ENCODE measurements around the gene SLC25A26. TPM values are rescaled to one million over a fixed set of nuclear protein-coding genes. Genes with fewer than 3 reads are reported as not detected.

The SLC25A26 gene
- total and polyA plus RNA-seq, 7 donors = 21.0 to 43.6 (median 31.9) TPM

- peak in 1 of 4 donors; percentile 63 for ATAC-seq
- Histone ChIP-seq H3K4me1 (peaks cover 3% of the 10 kb centered on the region), H3K9me3 (no peaks in the 10 kb centered on the region), H3K27ac (no peak overlapping the region), H3K27me3 (ENCODE audit: insufficient read depth in 3 of 3, low read length in 2 of 3) (no peaks in the 10 kb centered on the region), H3K36me3 (ENCODE audit: insufficient read depth in 1 of 2, low read depth in 1 of 2) (peaks cover 3 to 72% of the 10 kb centered on the region in 2 donors), H3K4me3 (no peak overlapping the region)
- no peak for DNase-seq
- intact Hi-C loops (cut with DNase I) = no loop called here
- WGBS, 3 donors = 68 to 79% (median 69%) methylated on average over 7 of the region's 7 CpGs
- no peak for TF ChIP-seq CTCF (IDR thresholded peaks at IDR 0.05)
These were observed 166.3 kb downstream of the SLC25A26 start for GRCh38 chr3:66386925-66387650.

- ATAC-seq = no peak
- Histone ChIP-seq H3K9me3 (no peaks in the 10 kb centered on the region), H3K4me1 (peaks cover 17% of the 10 kb centered on the region), H3K27me3 (ENCODE audit: insufficient read depth in 3 of 3, low read length in 2 of 3) (no peaks in the 10 kb centered on the region), H3K27ac (no peak overlapping the region), H3K4me3 (no peak overlapping the region), H3K36me3 (ENCODE audit: insufficient read depth in 1 of 2, low read depth in 1 of 2) (peaks cover 6 to 67% of the 10 kb centered on the region in 2 donors)
- intact Hi-C loops (cut with DNase I) = no loop called here
- no peak for TF ChIP-seq CTCF (IDR thresholded peaks at IDR 0.05)
- no peak for DNase-seq
These were observed 169.2 kb downstream of the SLC25A26 start for GRCh38 chr3:66390013-66390412.

DNA sequence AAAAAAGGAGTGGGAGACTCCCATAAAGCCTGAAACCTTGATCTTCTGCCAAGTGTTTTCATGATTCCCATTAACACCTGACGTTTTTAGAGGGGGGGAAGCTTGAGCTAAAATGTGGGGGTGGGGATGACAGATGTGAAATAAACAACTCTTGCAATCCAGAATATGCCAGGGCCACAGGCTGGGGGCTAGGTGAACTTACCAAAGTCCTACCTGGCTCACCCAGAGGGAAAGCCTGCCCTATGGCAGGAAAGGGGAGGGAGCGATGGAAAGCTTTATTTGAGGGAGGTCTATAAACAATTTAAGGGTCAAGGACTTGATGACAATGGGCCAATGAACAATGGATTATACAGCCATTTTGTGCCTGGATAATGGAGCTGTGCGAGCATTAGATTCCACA, 171.7 kb downstream of the SLC25A26 start:
- no peak for ATAC-seq

DNA sequence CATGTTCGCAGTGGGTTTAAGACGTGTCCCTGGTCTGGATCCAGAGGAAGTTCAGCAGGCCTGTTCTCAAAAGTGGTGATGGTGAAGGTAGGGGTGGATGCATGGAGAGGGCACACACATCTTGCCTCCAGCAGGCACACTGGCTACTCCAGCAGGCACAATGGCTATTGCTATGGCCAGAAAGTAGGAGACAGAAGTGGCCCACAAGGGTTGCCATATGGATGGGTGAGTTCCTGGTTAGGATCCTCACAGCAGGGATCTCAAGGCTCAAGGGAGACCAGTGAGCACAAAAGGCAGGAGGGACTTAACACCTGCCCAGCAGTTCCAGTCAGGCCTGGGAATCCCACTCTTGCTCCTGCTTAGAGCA, 172.1 kb downstream of the SLC25A26 start:
- Histone ChIP-seq H3K36me3 (ENCODE audit: insufficient read depth in 1 of 2, low read depth in 1 of 2) (peaks cover 3 to 74% of the 10 kb centered on the region in 2 donors), H3K4me3 (no peak overlapping the region), H3K4me1 (peaks cover 24% of the 10 kb centered on the region), H3K27ac (peak overlapping the region; percentile 56), H3K27me3 (ENCODE audit: insufficient read depth in 3 of 3, low read length in 2 of 3) (no peaks in the 10 kb centered on the region), H3K9me3 (no peaks in the 10 kb centered on the region)
- ATAC-seq (no peak), DNase-seq (peak in 1 of 2 donors; percentile 9)
- WGBS, 3 donors = 87 to 95% (median 93%) methylated on average over 2 of the region's 2 CpGs
- TF ChIP-seq CTCF (IDR thresholded peaks at IDR 0.05) = no peak
- intact Hi-C loops (cut with DNase I) = no loop called here

More for the DNA sequence above, 171.7 kb downstream of the SLC25A26 start:
- Histone ChIP-seq H3K27me3 (ENCODE audit: insufficient read depth in 3 of 3, low read length in 2 of 3) (no peaks in the 10 kb centered on the region), H3K27ac (peak overlapping the region; percentile 56), H3K4me1 (peaks cover 20% of the 10 kb centered on the region), H3K4me3 (no peak overlapping the region), H3K9me3 (no peaks in the 10 kb centered on the region), H3K36me3 (ENCODE audit: insufficient read depth in 1 of 2, low read depth in 1 of 2) (peaks cover 3 to 71% of the 10 kb centered on the region in 2 donors)
- DNase-seq = peak in 1 of 2 donors; percentile 2
- intact Hi-C loops (cut with DNase I) = no loop called here
- WGBS, 3 donors = 70 to 72% (median 72%) methylated on average over 3 of the region's 3 CpGs
- TF ChIP-seq CTCF (IDR thresholded peaks at IDR 0.05) = no peak
